NCI-H1436 (cell line): Measurements from ENCODE around the gene MST1R.

Experiments
- DNase-seq: peaks from one replicate; lab custom pipeline; 2025; lab: John Stamatoyannopoulos, UW

The MST1R gene

DNA sequence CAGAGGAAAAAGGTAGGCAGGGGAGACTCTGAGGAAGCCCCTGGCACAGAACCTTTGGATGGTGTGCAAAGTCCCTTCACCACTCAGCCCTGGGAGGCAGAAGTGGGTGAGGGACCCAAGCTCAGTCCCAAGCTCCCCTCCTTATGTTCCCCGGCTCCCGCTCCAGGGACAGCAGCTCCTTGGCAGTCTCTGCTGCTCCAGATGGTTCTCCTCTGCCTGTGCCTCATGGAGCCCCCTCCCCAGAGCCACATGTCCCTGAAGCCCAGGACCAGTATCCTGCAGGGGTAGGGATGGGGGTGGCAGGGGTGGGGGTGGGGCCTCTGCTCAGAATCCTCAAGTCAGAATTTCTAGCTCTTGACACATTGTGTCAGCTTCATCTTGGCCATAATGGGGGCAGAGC is 26.0 kb downstream of the MST1R start:
- no peak for DNase-seq

DNA sequence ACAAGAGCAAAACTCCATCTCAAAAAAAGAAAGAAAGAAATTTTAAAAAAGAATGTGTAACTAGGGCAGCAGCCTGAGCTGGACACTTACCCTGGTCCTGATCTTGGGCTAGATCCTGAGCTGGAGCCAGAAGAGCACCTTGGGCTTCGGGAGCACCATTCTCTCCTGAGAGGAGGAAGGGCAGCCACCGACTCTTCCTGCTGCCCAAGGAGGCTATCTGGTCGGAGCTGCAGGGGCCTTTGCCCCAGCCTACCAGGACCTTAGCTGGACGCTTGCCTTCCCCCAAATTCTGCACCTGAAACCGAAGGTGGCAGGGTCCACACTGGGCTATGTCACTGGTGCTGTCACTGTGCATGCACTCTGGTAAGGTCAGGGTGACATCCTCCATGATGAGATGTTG is 27.1 kb downstream of the MST1R start:
- no peak for DNase-seq

DNA sequence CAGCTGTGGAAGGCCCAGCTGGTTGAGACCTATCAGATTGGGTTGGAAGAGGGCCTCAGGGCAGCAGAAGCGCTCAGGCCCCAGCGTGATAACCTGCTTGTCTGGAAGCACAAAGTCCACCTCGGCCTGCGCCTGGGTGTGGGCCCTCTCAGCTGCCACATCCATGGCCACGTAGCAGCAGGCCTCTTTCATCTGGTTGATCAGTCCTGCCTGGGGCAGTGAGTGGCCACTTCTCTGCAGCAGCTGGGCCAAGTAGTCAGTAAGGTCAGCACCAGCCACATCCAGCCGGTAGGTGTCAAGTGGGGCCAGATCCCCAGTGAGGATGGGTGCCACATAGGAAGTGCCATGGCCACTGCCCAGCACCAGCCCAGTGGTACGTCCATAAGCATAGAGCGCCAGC is 30.1 kb downstream of the MST1R start:
- DNase-seq, result no peak

DNA sequence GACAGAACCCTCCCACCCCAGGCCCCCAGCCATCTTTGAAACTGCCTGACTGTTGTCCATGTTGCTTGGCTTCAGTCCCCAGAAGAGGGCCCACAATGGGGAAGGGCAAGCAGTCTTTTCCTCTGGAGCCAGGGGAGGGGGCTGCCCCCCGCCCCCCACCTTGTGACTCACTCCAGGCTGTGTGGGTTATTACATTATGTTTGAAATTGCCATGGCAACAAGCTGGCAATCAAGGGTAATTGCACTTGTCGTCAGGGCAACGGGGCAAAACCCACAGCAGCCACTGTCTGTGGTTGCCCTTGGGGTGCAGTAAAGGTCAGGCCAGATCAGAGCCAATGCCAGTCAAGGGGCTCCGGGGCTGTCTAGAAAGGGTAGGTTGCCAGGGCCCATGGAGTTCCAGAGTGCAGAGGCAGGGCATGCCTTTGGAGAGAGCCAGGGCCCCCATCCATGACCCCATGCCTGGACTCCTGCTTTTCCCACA is 30.8 kb downstream of the MST1R start:
- DNase-seq, result no peak

DNA sequence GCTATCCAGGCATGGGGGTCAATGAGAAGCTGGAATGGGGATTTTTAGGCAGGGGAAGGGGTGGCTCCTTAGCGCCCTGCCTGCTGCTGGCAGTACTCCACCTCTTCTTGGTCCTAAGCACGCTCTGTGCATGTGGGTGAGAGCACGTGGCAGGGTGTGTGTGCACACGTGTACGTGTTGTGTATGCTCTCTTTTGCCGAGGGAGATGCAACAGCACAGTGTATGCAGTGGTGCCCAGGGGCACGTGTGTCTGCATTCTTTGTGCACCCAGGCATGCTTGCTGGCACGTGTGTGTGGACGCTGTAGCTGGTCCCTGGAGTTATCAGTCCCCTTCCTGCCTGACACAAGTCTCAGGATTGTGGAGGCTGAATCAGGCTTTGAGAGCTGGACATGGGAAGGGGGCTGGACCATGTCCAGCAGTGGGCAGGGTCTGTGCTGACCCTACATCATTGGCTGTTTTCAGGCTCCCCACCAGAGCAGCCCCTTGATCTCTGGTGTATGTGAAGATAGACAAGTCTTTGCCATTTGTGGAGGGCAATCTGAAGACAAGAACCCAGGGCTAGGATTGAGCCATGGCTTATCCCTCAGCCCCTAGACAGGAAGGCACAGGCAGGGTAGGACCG is 32.0 kb downstream of the MST1R start:
- no peak for DNase-seq

DNA sequence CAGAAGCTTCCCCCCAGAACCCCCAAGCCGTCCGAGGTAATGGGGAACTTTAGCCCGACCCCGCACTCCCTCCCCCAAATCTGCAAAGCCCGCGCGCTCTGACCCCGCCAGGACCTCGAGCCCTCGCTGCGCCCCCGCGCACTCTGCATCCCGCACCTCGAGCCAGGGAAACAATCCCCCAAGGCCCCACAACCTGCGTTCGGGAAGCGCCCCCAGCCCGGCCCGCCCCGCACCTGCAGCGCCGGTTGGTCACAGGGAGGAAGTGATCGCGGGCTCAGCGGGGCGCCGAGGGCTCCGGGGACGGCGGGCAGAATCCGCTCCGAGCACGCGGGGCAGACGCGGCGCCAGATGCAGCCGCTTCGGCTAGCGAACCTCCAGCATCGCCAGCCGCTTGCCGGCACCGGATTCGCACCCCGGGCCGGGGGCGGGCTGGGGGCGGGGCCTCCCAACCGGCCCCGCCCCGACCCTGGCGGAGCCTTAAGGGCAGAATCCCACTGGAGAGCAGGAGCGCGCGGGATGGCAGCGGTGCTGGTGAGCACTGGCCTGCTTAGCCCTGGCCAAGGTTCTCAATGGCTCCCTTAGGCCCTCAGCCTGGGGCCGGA is 34.0 kb downstream of the MST1R start, which contains the start of gene CAMKV:
Gene CAMKV (minus strand): TSS at position 382 of the 602 bp plus-strand sequence. CDS start 7,518 bp downstream, outside the sequence.
- no peak for DNase-seq

DNA sequence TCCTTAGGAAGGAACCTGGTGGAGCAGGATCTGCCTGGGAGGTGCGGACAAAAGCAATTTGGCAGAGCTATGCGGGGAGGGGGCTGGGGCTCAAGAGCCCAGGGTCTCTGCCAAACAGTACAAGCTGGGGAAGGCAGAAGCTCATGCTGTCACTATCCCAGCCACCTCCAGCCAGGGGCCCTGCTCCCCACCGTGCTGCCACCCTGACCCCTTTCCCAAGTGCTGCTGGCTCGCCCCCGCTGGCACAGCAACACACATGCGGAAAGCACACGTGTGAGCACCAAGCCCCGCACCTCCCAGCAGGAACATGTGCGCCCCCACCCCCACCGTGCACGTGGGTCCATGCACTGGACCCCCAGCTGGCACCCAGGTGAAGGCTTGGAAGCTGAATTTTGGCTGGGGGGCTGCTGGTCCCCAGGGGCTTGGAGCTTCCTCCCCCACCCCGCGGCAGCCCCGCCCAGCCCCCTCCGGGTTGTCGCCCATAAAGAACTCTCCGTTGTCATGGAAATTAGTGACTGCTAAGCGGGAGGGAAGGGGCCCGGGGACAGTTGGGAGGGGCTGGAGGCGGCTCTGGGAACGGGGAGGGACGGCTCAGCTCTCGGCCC is 34.7 kb downstream of the MST1R start:
- no peak for DNase-seq

DNA sequence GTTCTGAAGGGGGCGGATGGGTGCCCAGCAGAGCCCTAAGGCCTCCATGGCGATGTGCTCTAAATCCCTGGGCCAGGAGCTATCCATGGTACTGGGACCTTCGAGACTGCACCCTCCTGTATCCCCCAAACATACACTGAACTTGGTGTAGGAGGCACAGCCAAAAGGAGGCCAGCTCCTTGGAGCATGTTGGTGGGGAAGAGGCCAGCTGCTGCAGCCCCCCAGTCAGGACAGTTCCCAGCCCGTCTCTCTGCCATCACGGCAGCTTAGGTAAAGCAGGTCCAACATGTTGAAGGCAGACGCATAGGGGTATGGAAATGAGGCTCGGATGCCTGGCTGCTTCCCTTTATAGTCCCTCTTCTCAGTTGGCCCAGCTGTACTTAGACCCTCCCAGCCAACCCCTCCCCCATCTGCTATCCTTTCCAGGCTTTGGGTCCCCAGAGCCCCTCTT is 35.8 kb downstream of the MST1R start:
- DNase-seq, result no peak

DNA sequence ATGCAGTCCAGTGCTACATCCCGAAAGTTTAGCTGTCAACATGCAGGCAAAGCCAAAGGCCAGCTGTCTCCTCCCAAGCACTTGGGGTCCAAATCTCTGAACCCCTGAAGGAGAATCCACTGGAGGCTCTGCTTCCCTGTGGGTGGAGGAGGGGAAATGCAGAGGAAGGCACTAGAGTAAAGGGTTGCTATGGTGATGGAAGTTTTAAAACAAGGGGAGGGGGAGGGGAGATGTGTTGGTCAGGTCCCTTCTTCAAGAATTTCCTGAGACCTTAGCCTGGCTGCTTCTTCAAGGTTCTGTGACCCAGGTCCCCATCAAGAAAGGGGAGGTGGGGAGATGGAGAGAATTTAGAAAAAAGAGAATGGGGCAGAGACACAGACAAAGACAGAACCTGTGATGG is 36.3 kb downstream of the MST1R start:
- no peak for DNase-seq

DNA sequence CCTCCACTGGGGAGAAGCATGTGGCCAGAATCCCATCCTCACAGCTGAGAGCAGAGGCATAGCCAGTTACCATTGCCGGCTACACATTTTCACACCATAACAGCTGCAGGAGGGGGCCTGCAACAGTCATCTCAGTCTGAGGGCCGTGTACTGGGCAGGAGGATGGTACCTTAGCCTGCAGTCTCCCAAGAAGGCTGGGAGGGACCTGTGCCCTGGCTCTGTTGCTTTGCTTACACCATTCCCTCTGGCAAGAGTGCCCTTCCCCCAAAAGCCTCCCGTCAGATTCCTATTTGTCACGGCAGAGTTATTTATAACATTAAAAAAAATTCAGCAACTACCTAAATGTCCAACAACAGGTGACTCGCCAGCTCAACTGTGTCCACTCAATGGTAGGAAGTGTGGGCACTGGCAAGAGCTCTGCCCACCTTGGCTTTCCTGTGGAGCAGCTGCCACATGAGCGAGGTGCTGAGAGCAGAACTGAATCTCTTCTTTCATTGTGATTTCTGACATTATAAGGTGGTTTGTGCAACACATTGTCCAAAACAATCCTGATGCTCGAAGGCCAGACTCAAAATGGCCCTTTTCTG is 38.4 kb downstream of the MST1R start:
- DNase-seq, result no peak

DNA sequence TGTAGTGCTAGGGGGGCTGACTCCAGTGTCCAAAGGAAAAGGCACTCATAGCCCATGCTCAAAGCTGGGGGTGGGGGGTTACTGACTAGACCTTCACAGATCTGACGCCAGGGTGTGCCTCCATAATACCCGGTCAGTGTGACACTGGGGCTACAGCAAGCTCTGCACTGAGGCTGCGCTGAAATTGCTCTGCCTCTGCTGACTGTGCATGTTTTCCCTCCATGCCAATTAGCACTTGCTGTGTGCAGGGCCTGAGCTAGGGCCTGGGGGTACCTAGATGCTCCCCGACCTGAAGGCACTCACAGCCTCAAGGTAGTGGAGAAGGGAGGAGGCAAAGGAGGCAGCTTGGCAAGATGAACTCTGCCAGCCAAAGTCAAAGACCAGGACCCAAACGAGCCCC is 39.2 kb downstream of the MST1R start:
- DNase-seq, result no peak

DNA sequence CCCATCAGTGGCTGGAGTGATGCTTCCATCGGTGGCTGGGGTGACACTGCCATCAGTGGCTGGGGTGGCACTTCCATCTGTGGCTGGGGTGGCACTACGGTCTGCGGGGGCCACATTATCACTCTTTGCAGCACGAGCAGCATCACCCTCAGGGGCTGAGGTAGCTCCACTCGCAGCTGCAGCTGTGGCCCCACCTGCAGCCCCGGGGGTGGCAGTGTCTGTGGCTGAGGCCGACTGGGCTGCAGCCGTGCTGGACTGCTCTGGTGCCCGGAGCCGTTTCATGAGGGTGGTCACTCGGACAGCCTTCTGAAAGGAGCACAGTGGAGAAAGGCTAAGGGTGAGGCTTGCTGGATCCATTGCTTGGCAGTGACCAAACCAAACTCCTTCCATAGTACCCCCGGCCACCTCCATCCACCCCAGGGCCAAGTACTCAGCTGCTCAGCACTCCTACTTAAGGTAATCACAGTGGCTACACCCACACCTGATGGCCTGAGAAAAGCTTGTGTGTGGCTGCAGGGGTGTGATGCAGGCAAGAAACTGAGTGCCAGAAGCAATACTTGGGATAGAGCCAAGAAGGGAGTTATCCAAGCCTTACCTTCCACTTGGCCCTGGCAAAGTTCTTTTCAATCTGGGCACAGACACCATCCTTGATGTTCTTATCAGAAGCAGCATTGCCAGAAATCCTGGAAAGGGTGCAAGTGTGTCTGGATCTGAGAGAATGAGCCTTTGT is 43.9 kb downstream of the MST1R start:
- DNase-seq, result no peak

DNA sequence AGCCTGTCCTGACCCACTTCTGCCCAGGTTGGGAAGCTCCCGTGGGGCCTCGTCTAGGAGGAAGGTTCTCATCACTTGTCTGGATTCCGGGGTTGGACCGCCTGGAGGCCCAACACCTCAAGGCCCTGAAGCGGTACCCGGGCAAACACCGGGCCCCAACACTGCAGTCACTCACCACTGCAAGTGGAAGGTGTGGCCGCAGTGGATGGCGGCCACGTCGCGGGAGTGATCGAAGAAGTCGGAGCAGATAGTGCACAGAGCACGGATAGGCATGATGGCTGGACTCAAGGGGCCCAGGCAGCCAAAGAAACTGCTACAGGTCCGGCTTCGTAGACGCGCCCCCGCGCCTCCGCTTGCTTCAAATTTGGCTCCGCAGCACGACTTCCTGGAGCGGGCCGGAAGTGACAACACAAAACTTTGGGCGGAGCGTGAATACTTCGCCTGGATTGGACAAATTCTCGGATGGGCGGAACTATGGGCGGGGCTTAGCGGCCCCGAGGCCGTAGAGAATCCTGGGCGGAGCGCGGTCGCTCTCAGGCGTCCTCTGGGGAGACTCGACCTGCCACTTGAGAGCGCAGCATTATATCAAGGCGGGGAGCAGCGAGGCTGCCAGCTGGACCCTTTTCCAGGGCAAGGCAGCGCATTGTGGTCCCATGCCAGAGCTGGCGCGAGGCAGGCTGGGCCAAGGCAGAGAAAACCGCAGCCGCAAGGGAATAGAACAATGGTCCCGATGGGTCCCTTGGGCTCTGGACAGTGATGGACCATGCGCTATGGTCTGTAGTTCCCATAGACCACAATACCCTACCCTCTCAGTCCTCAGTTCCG is 47.3 kb downstream of the MST1R start, which contains the start of gene TRAIP:
Gene TRAIP (minus strand): TSS at position 384 of the 825 bp plus-strand sequence. CDS start 111 bp downstream, at position 273.
- peak; percentile 86 for DNase-seq

DNA sequence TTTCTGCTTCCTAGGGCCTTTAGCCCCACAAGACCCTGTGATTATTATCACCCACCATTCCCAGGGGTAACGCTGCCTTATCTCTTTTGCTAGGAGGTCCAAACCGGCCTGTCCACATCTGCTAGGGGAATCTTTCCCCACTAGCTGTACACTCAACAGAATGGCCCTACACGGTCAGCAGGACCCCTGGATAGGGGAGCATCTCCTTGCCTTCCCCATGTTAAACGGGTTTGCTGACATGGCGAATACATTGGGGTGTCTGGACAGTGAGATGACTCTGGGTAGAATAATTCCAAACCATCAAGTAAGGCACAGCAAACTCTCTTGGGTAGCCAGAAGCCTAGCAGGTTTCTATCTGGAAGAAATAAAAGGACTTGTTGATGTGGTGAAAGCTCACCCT is 48.0 kb downstream of the MST1R start:
- no peak for DNase-seq

DNA sequence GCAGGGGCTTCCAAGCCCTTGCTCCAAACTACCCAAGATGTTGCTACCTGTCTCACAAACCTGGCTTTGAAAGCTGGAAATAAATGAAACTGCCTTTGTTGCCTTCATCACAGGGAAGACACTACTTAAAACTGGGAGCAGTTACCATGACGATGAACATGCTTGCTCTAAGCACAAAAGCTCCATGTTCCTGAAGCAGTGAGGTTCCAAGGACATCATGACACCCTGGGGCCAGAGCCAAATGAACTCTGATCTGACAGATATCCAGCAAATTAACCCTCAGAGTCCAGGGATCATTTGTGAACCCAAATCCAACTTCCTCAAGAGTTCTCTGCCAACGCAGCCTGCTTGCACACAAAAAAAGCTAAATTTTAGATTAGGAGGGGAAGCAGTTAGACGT is 58.0 kb downstream of the MST1R start:
- DNase-seq, result no peak

DNA sequence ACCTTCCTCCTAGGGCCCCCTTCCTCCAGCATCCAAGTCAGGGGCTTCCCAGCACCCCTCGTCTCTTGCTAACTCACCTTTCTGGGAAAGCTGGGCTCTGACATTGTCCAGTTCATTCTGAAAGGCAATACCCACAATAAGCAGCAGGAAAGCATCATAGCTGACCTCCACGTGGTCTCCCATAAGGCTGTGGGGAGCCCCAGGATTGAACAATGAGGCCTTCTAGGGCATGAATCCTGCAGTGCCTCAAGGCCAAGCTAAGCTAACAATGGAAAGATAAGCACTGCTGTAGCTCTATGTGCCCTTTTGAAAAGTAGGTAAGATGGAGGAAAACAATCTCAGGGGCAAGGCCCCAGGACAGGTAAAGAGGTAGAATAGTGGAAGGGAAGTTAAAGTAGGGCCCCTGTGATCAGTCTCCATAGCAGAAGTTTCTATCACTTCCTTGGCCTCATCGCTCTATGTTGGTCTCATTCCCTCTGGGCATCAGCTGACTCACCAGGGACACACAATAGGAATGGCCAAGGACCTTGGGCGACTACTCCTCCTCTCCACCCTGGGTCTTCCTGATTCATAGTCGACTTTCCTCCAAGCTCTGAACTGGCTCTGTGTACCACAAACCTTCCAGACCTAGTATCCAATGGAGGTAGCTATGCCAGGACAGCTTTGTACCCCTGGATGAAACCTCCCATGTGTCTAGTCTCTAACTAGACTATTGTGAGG is 59.0 kb downstream of the MST1R start:
- no peak for DNase-seq

DNA sequence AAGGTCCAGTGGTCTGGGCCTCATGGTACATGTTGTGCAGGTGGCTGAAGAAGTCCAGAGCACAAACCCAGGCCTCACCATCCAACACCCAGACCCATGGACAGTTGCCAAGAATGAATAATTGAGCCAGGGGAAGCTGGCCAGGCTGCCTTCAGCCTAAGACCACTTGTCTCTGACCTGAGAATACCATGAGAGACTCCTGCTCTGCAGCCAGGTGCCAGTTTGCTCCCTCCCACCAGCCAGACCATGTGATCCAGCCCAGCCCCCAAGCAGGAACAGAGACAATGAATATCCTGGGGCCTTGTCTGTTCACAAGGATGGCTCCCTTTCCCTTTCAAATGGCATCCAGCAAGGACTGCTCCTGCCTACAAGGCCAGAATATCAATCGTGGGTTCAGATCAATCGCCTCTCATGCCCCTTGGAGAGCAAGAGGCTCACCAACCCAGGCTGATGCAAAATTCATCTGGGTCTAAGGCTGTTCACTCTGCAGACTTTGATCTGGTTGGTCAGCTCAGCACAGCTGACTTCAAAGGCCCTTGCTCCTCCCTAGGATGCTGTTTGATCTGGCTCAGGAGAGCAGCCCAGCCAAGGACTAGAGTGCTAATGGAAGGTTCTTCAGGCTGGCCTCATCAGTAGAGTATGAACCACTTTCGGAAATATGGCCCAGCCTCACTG is 60.7 kb downstream of the MST1R start:
- DNase-seq, result no peak

DNA sequence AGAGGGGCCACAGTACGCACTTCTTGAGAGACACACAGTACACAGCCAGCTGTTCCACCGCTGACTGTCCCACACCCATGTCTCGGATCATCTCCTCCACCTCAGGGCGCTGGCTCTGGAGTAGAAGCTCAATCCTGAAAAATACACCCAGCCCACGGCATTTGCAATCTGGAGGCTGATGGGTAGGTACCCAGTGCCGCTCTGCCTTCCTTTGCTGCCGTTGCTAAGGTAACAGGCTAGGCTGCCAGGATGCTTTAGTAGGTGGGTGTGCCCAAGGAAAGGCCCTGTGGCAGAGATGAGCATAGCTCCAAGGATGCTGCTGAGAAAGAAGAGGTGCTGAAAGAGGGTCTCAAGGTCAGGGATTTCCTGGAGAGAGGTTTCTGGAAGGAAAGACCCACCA is 61.9 kb downstream of the MST1R start:
- DNase-seq, result no peak

DNA sequence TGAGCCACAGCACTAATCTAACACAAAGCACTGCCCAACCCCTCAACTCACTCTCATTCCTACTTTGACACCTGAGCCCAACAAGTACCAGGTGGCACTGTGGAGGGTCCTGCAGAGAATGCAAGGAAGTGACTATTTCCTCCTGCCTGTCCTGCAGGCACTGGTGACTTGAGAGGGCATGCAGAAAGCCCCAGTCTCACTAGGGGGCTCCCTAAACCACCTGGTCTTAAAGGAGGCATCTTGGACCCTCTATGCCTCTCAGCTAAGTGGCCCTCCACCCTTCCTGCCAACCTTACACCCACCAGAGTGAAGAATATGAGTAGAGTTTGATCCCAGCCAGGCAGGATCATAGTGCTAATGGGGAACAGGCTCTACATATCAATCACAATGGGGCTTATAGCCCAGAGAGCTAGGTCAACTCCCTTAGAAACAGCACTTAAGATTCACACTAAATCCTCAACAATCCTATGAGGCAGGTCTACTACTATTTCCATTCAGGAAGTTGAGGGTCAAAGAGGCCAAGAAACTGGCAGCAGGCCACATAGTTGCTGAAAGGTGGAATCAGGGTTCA is 62.5 kb downstream of the MST1R start:
- no peak for DNase-seq

DNA sequence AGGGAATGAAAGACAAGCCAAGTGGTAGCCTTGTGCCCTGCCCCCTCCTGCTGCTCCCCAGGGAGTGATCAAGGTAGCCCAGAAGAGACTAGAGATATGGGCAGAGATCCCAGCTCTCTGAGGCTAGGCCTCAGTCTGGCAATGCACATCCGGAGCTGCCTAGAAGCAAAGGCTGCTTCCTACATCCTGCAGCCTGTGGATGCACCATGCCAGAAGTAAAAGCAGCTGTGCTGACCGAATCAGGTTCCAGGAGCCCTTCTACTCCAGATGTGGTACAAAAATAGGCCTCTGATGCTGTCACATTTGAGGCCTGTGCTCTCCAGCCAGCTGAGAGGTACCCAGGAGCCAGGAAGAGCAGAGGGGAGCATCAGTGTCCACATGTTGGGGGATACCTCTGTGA is 63.3 kb downstream of the MST1R start:
- no peak for DNase-seq
